ENCODE data around the gene CREG2. TPM values are rescaled to one million over a fixed set of nuclear protein-coding genes. Genes with fewer than 3 reads are reported as not detected.

CREG2 gene
- total and polyA plus RNA-seq, 2 experiments from 2014 or later, result 0.15 to 0.22 TPM

DNA sequence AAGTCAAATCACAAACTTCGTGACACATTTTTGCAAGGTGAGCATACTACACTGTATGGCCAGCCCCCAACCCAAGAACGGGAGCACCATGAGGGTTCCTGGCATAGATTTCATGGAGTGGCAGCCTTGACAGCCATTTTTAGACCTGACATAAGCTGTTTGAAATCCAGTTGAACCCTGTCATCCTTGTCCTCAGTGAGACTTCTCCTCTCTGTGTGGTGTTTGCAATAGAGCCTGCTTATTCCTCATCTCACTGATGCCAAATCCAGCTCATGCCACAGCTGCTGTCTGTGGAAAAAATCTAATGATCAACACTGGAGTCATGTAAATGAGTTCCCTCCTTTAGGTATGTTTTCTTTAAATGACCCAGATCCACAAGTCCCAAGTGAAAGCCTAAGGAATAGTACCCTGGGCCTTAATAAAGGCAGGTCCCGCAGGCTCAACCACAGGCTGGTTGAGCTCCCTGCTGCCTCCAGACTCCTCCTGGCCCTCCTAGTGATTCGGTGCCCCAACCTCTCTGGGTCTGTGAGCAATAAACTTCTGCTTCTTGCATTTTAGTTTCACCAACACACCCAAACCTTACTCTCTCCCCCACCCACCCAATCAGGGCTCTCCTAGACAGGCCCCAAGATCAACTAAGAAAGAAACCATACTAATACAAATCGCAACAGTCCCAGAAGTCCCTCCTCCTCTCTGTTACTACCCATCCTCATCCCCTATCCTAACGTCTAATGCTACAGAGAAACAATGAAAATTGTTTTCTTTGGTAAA lies 8.4 kb upstream of the CREG2 start:
- no peaks in the 10 kb centered on the region for H3K27me3 ChIP-seq (replicated peaks; ENCODE audit: insufficient read depth)
- no peaks in the 10 kb centered on the region for H3K9me3 ChIP-seq (ENCODE audit: low read depth)
- WGBS, 2 experiments (ENCODE audit: low coverage in 1 of 2, low lambda C conversion rate in 2 of 2, missing lambda C conversion rate in 2 of 2), result 75 to 82% methylated on average over 6 of the region's 6 CpGs
- H3K79me2 ChIP-seq (ENCODE audit: insufficient read depth), result no peaks in the 10 kb centered on the region
- TF ChIP-seq EZH2 (IDR thresholded peaks at IDR 0.05; ENCODE audit: insufficient read depth, poor library complexity, severe bottlenecking) (no peak), EZH2phosphoT487 (IDR thresholded peaks at IDR 0.05; ENCODE audit: insufficient read depth, low read depth) (no peak)
- peak overlapping the region; percentile 68 for H3K9ac ChIP-seq
- H3K4me2 ChIP-seq (ENCODE audit: unreplicated experiment), result peak overlapping the region; percentile 41
- no peaks in the 10 kb centered on the region for H4K20me1 ChIP-seq (ENCODE audit: insufficient read depth)
- peak overlapping the region; percentile 91 for H3K27ac ChIP-seq
- peak overlapping the region; percentile 61 for H2AFZ ChIP-seq
- H3F3A ChIP-seq (ENCODE audit: insufficient read depth), result peaks cover 26% of the 10 kb centered on the region
- H3K4me1 ChIP-seq (ENCODE audit: insufficient read depth), result peaks cover 18% of the 10 kb centered on the region
- DNase-seq, result peak; percentile 39
- no peaks in the 10 kb centered on the region for H3K36me3 ChIP-seq (ENCODE audit: low read depth)
- no peak overlapping the region for H3K4me3 ChIP-seq
- in situ Hi-C loops (cut with MboI), result no loop called here
- H3K9me2 ChIP-seq (ENCODE audit: insufficient read depth), result no peaks in the 10 kb centered on the region

DNA sequence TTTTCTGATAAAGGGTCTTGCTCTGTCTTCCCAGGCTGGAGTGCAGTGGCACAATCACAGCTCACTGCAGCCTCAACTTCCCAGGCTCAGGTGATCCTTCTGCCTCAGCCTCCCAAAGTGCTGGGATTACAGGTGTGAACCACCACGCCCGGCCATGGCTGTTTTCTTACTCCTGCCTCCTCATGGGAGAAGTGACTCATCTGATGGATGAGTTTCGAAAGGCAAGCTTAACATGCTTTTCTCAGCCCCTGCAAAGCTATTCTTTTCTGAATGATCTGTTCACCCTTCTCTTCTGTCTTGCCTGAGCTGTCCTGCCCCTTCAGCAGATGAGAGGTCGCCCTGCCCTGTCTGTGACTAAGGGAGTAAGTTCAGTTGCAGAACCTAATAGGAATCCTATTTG lies 929 bp upstream of the CREG2 start:
- peaks cover 12% of the 10 kb centered on the region; the same call in 1 of the 2 replicates for H3F3A ChIP-seq (ENCODE audit: insufficient read depth)
- no peak overlapping the region for H3K4me3 ChIP-seq
- H3K27ac ChIP-seq, result no peak overlapping the region
- 0 out of 2 replicates have a peak, but pooled peaks cover 4% of the 10 kb centered on the region for H3K4me1 ChIP-seq (ENCODE audit: insufficient read depth)
- 32 to 38% methylated on average over 4 of the region's 4 CpGs for WGBS, 2 experiments (ENCODE audit: low coverage in 1 of 2, low lambda C conversion rate in 2 of 2, missing lambda C conversion rate in 2 of 2)
- H4K20me1 ChIP-seq (ENCODE audit: insufficient read depth), result 0 out of 2 replicates have a peak, but pooled peaks cover 2% of the 10 kb centered on the region
- no peak overlapping the region for H2AFZ ChIP-seq
- peak; percentile 67 for DNase-seq
- H3K79me2 ChIP-seq (ENCODE audit: insufficient read depth), result no peaks in the 10 kb centered on the region
- H3K9me3 ChIP-seq (ENCODE audit: low read depth), result no peaks in the 10 kb centered on the region
- H3K4me2 ChIP-seq (ENCODE audit: unreplicated experiment), result no peak overlapping the region
- H3K9me2 ChIP-seq (ENCODE audit: insufficient read depth), result no peaks in the 10 kb centered on the region
- H3K27me3 ChIP-seq (replicated peaks; ENCODE audit: insufficient read depth), result peaks cover 13% of the 10 kb centered on the region
- no peak for TF ChIP-seq EZH2 (IDR thresholded peaks at IDR 0.05; ENCODE audit: insufficient read depth, poor library complexity, severe bottlenecking)
- no peak for TF ChIP-seq EZH2phosphoT487 (IDR thresholded peaks at IDR 0.05; ENCODE audit: insufficient read depth, low read depth)
- in situ Hi-C loops (cut with MboI), result no loop called here
- H3K9ac ChIP-seq, result no peak overlapping the region
- no peaks in the 10 kb centered on the region for H3K36me3 ChIP-seq (ENCODE audit: low read depth)

DNA sequence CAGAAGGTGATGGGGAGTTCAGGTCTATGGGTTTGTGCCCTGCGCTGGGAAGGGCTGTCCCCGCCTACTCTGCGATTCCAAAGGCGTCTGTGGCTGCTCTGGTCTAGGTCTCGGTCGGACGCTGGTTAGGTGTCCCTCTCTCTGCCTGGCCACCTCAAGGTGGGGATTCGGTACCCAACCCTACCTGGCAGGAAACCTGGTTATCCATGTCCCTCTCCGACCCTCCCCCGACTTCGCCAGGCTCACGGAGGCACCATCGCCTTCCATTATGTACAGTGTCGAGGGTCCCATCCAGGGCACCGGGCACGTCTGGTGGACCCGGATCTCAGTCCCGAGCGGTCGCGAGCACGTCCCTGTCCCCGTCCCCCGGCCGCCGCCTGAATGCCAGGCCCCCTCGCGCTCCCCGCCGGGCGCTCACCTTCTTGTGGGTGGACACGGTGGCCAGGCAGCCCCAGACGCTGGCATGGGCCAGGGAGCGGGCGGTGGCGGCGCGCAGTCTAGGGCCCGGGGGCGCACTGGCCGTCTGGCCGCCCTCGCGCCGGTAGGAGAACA lies 628 bp downstream of the CREG2 start:
- peaks cover 13% of the 10 kb centered on the region for H3K27me3 ChIP-seq (replicated peaks; ENCODE audit: insufficient read depth)
- H4K20me1 ChIP-seq (ENCODE audit: insufficient read depth), result 0 out of 2 replicates have a peak, but pooled peaks cover 2% of the 10 kb centered on the region
- 2 to 3% methylated on average over 39 to 42 of the region's 45 CpGs for WGBS, 2 experiments (ENCODE audit: low coverage in 1 of 2, low lambda C conversion rate in 2 of 2, missing lambda C conversion rate in 2 of 2)
- H3K36me3 ChIP-seq (ENCODE audit: low read depth), result no peaks in the 10 kb centered on the region
- no peaks in the 10 kb centered on the region for H3K9me2 ChIP-seq (ENCODE audit: insufficient read depth)
- peak overlapping the region; percentile 79 for H2AFZ ChIP-seq
- no peaks in the 10 kb centered on the region for H3K9me3 ChIP-seq (ENCODE audit: low read depth)
- no peak for DNase-seq
- in situ Hi-C loops (cut with MboI), result no loop called here
- H3K4me1 ChIP-seq (ENCODE audit: insufficient read depth), result 0 out of 2 replicates have a peak, but pooled peaks cover 4% of the 10 kb centered on the region
- H3K9ac ChIP-seq, result no peak overlapping the region
- TF ChIP-seq EZH2phosphoT487 (IDR thresholded peaks at IDR 0.05; ENCODE audit: insufficient read depth, low read depth), result no peak
- no peak for TF ChIP-seq EZH2 (IDR thresholded peaks at IDR 0.05; ENCODE audit: insufficient read depth, poor library complexity, severe bottlenecking)
- H3F3A ChIP-seq (ENCODE audit: insufficient read depth), result peaks cover 12% of the 10 kb centered on the region; the same call in 1 of the 2 replicates
- H3K4me2 ChIP-seq (ENCODE audit: unreplicated experiment), result peak overlapping the region; percentile 77
- peak overlapping the region; percentile 69 for H3K4me3 ChIP-seq
- H3K27ac ChIP-seq, result no peak overlapping the region
- no peaks in the 10 kb centered on the region for H3K79me2 ChIP-seq (ENCODE audit: insufficient read depth)

- 72 to 74% methylated on average over 7 of the region's 7 CpGs for WGBS, 2 experiments (ENCODE audit: low coverage in 1 of 2, low lambda C conversion rate in 2 of 2, missing lambda C conversion rate in 2 of 2)
- H3K4me3 ChIP-seq, result no peak overlapping the region
- TF ChIP-seq EZH2phosphoT487 (IDR thresholded peaks at IDR 0.05; ENCODE audit: insufficient read depth, low read depth) (no peak), EZH2 (IDR thresholded peaks at IDR 0.05; ENCODE audit: insufficient read depth, poor library complexity, severe bottlenecking) (no peak)
Measured at GRCh38 chr2:101383016-101383541, 4.2 kb downstream of the CREG2 start.

More at GRCh38 chr2:101383016-101383541, 4.2 kb downstream of the CREG2 start:
- Histone ChIP-seq H3K79me2 (ENCODE audit: insufficient read depth) (no peaks in the 10 kb centered on the region), H3K9ac (no peak overlapping the region), H3K27ac (no peak overlapping the region), H3K9me3 (ENCODE audit: low read depth) (no peaks in the 10 kb centered on the region), H4K20me1 (ENCODE audit: insufficient read depth) (no peaks in the 10 kb centered on the region), H3K36me3 (ENCODE audit: low read depth) (no peaks in the 10 kb centered on the region), H3K4me2 (ENCODE audit: unreplicated experiment) (no peak overlapping the region), H3K27me3 (replicated peaks; ENCODE audit: insufficient read depth) (peaks cover 13% of the 10 kb centered on the region), H3K4me1 (ENCODE audit: insufficient read depth) (0 out of 2 replicates have a peak, but pooled peaks cover 4% of the 10 kb centered on the region), H3F3A (ENCODE audit: insufficient read depth) (peaks cover 5% of the 10 kb centered on the region; the same call in 1 of the 2 replicates), H3K9me2 (ENCODE audit: insufficient read depth) (no peaks in the 10 kb centered on the region), H2AFZ (no peak overlapping the region)
- in situ Hi-C loops (cut with MboI), result no loop called here
- DNase-seq, result no peak

All from GM23248 (cell line).